ENCODE results near the gene SLC22A15.
"Not testable (repeated sequence)": the region's sequence is repeated elsewhere in the genome, so short reads cannot be mapped to it uniquely, and the experiment has no call there.

The SLC22A15 gene

DNA sequence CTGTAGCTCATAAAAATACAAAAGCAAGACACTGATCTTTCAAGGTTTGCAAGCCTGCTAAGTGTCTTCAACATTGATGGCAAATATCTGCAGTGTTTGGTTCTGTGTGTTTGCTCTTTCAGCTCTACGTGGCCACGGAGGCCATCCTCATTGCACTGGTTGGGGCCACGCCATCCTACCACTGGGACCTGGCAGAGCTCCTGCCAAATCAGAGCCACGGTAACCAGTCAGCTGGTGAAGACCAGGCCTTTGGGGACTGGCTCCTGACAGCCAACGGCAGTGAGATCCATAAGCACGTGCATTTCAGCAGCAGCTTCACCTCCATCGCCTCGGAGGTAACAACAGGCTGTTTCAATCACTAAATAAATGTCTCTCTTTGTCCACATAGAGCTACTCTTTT lies 15.6 kb downstream of the SLC22A15 start:
- DNase-seq (ENCODE audit: low read depth) = no peak
- H3K4me3 ChIP-seq (ENCODE audit: low read depth, low read length) = no peak overlapping the region
- no peak for TF ChIP-seq CTCF (IDR thresholded peaks at IDR 0.05; ENCODE audit: low read depth, low read length, missing control alignments)

DNA sequence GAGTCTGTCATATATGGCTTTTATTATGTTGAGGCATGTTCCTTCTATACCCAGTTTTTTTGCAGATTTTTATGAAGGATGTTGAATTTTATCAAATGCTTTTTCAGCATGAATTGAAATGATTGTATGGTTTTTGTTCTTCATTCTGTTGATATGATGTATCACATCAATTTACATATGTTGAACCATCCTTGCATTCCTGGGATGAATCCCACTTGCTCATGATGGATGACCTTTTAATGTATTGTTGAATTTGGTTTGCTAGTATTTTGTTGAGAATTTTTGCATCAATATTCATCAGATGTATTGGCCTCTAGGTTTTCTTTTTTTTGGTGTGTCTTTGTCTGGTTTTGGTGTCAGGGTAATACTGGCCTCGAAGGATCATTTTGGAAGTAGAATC lies 21.6 kb downstream of the SLC22A15 start:
- DNase-seq (ENCODE audit: low read depth); H3K4me3 ChIP-seq (ENCODE audit: low read depth, low read length): not testable (repeated sequence)

DNA sequence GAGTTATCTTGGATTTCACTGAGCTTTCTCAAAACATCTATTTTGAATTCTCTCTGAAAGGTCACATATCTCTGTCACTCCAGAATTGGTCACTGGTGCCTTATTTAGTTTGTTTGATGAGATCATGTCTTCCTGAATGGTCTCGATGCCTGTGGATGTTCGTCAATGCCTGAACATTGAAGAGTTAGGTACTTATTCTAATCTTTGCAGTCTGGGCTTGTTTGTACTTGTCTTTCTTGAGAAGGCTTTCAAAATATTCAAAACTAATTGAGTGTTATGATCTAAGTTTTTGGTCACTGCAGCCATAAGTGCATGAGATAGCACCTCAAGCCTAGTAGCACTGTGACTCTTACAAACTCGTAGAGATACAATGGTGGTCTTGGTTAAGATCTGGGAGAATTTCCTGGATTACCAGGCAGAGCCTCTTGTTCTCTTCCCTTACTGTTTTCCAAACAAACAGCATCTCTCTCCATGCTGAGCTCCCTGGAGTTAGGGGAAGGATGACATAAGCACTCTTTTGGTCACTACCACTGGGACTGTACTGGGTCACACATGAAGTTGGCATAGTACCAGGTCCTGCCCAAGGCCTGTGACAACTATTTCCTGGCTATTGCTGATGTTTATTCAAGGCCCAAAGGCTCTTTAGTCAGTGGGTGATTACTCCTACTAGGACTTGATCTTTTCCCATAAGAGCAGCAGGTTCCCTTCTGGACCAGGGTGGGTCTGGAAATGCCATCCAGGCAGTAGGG lies 25.6 kb downstream of the SLC22A15 start:
- H3K4me3 ChIP-seq (ENCODE audit: low read depth, low read length) = no peak overlapping the region
- TF ChIP-seq CTCF (IDR thresholded peaks at IDR 0.05; ENCODE audit: low read depth, low read length, missing control alignments) = no peak
- DNase-seq (ENCODE audit: low read depth) = no peak

DNA sequence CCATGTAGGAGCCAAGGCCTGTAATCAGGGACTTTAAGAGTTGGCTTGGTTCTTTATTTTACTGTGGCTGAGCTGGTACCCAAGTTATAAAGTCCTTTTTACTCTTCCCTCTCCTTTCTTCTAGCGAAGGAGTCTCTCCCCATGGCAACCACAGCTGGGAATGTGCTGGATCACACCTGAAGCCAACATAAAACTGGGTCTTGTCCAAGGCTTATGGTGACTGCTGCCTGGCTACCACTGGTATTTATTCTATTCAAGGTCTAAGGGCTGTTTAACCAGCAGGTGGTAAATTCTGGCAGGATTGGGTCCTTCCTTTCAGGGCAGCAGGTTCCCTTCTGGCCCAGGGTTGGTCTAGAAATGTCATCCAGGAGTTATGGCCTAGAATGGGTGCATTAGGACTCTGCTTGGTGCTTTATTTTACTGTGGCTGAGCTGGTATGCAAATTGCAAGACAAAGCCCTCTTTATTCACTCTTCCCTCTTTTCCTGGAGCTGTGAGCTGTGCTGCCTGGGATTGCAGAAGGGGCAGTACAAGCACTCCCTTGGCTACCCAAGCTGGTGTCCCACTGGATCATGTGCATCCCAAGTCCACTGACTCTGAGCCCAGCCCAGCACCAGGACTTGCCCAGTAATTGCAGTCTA lies 26.6 kb downstream of the SLC22A15 start:
- TF ChIP-seq CTCF (IDR thresholded peaks at IDR 0.05; ENCODE audit: low read depth, low read length, missing control alignments) = no peak
- H3K4me3 ChIP-seq (ENCODE audit: low read depth, low read length) = no peak overlapping the region
- DNase-seq (ENCODE audit: low read depth) = no peak

DNA sequence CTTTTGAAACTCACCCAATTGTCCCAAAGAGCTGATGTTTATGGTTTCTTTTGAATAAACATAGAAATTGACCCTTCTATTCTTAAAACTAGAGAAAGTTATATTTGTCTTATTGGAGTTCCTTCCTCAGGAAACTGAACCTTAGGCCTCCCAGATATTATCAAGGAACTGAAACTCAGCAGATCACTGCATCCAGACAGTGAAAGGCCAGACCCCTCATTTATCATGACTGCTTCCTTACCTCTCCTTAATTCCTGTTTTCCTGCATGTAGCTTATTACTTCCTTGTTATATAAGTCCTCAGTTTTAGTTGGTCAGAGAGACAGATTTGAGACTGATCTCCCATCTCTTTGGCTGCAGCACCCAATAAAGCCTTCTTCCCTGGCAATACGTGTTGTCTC lies 27.5 kb downstream of the SLC22A15 start:
- no peak for DNase-seq (ENCODE audit: low read depth)
- H3K4me3 ChIP-seq (ENCODE audit: low read depth, low read length) = no peak overlapping the region
- no peak for TF ChIP-seq CTCF (IDR thresholded peaks at IDR 0.05; ENCODE audit: low read depth, low read length, missing control alignments)

GRCh38 chr1:116006486-116006964 lies 30.2 kb downstream of the SLC22A15 start:
- TF ChIP-seq CTCF (IDR thresholded peaks at IDR 0.05; ENCODE audit: low read depth, low read length, missing control alignments) = no peak
- DNase-seq (ENCODE audit: low read depth) = no peak
- H3K4me3 ChIP-seq (ENCODE audit: low read depth, low read length) = peak overlapping the region; percentile 48

GRCh38 chr1:116008656-116009390 lies 32.5 kb downstream of the SLC22A15 start:
- DNase-seq (ENCODE audit: low read depth) = no peak
- no peak overlapping the region for H3K4me3 ChIP-seq (ENCODE audit: low read depth, low read length)
- TF ChIP-seq CTCF (IDR thresholded peaks at IDR 0.05; ENCODE audit: low read depth, low read length, missing control alignments) = no peak

Measured in GM12864 (cell line).